ENCODE measurements around the gene PTPRM. TPM values are rescaled to one million over a fixed set of nuclear protein-coding genes. Genes with fewer than 3 reads are reported as not detected.

PTPRM gene
- total and polyA plus RNA-seq, 2 experiments from 2014 or later = 30.9 to 62.8 TPM

DNA sequence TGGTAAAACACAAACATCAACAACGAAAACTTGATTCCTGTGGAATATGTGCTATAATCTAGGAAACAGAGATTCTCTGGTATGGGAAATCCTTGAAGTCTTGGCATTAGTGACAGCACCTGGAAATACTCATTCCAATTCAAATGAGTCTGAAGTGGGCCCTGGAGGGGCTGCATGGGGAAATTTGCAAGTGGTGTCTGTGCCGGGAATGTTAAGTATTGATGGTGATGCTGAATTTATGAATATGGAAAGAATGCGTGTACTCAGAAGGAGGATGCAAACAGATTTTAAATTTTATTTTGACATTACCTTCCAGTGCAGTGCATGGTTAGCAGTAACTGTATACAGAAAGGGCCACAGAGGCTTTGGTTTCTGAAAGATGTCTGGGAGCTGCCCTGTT is 37.2 kb downstream of the PTPRM start:
- no peak overlapping the region for H2AFZ ChIP-seq
- H3F3A ChIP-seq (ENCODE audit: insufficient read depth) = peaks cover 17% of the 10 kb centered on the region
- H3K36me3 ChIP-seq (ENCODE audit: low read depth) = no peaks in the 10 kb centered on the region
- TF ChIP-seq EZH2 (IDR thresholded peaks at IDR 0.05; ENCODE audit: insufficient read depth, poor library complexity, severe bottlenecking) = no peak
- WGBS, 2 experiments (ENCODE audit: low coverage in 1 of 2, low lambda C conversion rate in 2 of 2, missing lambda C conversion rate in 2 of 2) = 96 to 99% methylated on average over 3 of the region's 3 CpGs
- no peak overlapping the region for H3K27ac ChIP-seq
- H3K9me3 ChIP-seq (ENCODE audit: low read depth) = no peaks in the 10 kb centered on the region
- peaks cover 26% of the 10 kb centered on the region for H3K4me1 ChIP-seq (ENCODE audit: insufficient read depth)
- no peaks in the 10 kb centered on the region for H3K9me2 ChIP-seq (ENCODE audit: insufficient read depth)
- H3K79me2 ChIP-seq (ENCODE audit: insufficient read depth) = peaks cover 75% of the 10 kb centered on the region
- H4K20me1 ChIP-seq (ENCODE audit: insufficient read depth) = no peaks in the 10 kb centered on the region
- DNase-seq = no peak
- H3K4me2 ChIP-seq (ENCODE audit: unreplicated experiment) = no peak overlapping the region
- no peaks in the 10 kb centered on the region for H3K27me3 ChIP-seq (replicated peaks; ENCODE audit: insufficient read depth)
- no peak overlapping the region for H3K4me3 ChIP-seq
- in situ Hi-C loops (cut with MboI) = no loop called here
- no peak overlapping the region for H3K9ac ChIP-seq

DNA sequence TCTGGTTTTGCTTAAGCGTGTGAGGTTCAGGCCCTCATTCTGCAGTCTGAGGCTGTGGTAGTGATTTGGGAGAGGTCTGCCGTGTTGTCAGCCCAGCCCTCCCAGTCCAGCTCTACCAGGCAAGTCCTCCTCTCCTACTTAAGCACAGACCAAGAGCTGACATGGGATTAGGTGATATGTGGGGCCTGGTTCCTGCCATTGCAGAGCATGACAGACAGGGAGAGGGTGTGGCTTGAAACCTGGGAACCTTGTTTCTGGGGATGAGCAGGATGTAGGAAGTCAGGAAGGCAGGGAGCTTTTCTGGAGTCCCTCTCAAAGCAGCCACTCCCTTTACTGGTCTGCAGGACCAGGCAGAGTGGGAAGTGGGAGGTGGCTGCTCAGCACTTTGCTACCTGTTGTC is 38.6 kb downstream of the PTPRM start:
- Histone ChIP-seq H3K9ac (no peak overlapping the region), H3K4me1 (ENCODE audit: insufficient read depth) (peaks cover 35% of the 10 kb centered on the region), H3K36me3 (ENCODE audit: low read depth) (no peaks in the 10 kb centered on the region), H3K9me3 (ENCODE audit: low read depth) (no peaks in the 10 kb centered on the region), H3K79me2 (ENCODE audit: insufficient read depth) (peaks cover 68% of the 10 kb centered on the region), H3K27ac (no peak overlapping the region), H2AFZ (no peak overlapping the region), H4K20me1 (ENCODE audit: insufficient read depth) (no peaks in the 10 kb centered on the region), H3K27me3 (replicated peaks; ENCODE audit: insufficient read depth) (no peaks in the 10 kb centered on the region), H3K4me3 (no peak overlapping the region), H3F3A (ENCODE audit: insufficient read depth) (peaks cover 29% of the 10 kb centered on the region), H3K9me2 (ENCODE audit: insufficient read depth) (no peaks in the 10 kb centered on the region), H3K4me2 (ENCODE audit: unreplicated experiment) (no peak overlapping the region)
- TF ChIP-seq EZH2 (IDR thresholded peaks at IDR 0.05; ENCODE audit: insufficient read depth, poor library complexity, severe bottlenecking) = no peak
- TF ChIP-seq EZH2phosphoT487 (IDR thresholded peaks at IDR 0.05; ENCODE audit: insufficient read depth, low read depth) = no peak
- DNase-seq = no peak
- in situ Hi-C loops (cut with MboI) = no loop called here
- WGBS, 2 experiments (ENCODE audit: low coverage in 1 of 2, low lambda C conversion rate in 2 of 2, missing lambda C conversion rate in 2 of 2) = 95 to 100% methylated on average over 2 of the region's 2 CpGs

DNA sequence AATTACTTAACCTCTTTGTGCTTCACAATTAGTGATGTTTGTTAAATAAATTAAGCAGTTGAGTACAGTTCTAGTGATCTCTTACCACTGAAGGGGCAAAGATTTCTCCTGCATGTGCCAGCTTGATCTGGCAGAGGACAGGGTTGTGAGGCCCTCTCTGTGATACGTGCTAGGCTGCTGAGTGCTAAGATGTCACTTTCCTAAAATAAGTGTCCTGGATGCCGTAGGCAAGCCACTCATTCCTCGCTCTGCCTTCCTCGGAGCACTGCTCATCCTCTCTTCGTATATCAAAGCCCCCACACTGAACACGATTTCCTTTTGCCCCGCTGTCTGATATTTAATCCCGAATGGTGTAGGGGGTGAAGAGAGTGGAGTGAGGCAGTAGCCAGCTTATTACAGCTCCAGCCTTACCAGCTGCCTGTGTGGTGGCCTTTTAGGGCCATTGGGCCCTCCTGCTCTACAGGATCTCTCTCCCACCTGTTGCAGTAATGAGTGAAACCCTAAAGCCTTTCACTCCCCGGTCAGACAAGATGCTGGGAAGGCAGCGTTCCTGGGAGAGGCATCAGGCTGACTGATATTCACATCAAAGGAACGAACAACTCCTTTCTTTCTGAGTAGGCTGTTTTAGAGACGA is 40.5 kb downstream of the PTPRM start:
- no peaks in the 10 kb centered on the region for H3K9me3 ChIP-seq (ENCODE audit: low read depth)
- in situ Hi-C loops (cut with MboI) = no loop called here
- no peak for TF ChIP-seq EZH2phosphoT487 (IDR thresholded peaks at IDR 0.05; ENCODE audit: insufficient read depth, low read depth)
- TF ChIP-seq EZH2 (IDR thresholded peaks at IDR 0.05; ENCODE audit: insufficient read depth, poor library complexity, severe bottlenecking) = no peak
- 0 out of 2 replicates have a peak overlapping the region, but pooled peaks have one; percentile 59 for H3K27ac ChIP-seq
- no peak overlapping the region for H3K9ac ChIP-seq
- no peaks in the 10 kb centered on the region for H3K27me3 ChIP-seq (replicated peaks; ENCODE audit: insufficient read depth)
- H2AFZ ChIP-seq = no peak overlapping the region
- H4K20me1 ChIP-seq (ENCODE audit: insufficient read depth) = no peaks in the 10 kb centered on the region
- peak overlapping the region; percentile 70 for H3K4me2 ChIP-seq (ENCODE audit: unreplicated experiment)
- DNase-seq = no peak
- H3K4me3 ChIP-seq = no peak overlapping the region
- WGBS, 2 experiments (ENCODE audit: low coverage in 1 of 2, low lambda C conversion rate in 2 of 2, missing lambda C conversion rate in 2 of 2) = 93% methylated on average over 12 of the region's 12 CpGs
- peaks cover 28% of the 10 kb centered on the region for H3K4me1 ChIP-seq (ENCODE audit: insufficient read depth)
- no peaks in the 10 kb centered on the region for H3K9me2 ChIP-seq (ENCODE audit: insufficient read depth)
- peaks cover 30% of the 10 kb centered on the region for H3F3A ChIP-seq (ENCODE audit: insufficient read depth)
- no peaks in the 10 kb centered on the region for H3K36me3 ChIP-seq (ENCODE audit: low read depth)
- peaks cover 69% of the 10 kb centered on the region for H3K79me2 ChIP-seq (ENCODE audit: insufficient read depth)

DNA sequence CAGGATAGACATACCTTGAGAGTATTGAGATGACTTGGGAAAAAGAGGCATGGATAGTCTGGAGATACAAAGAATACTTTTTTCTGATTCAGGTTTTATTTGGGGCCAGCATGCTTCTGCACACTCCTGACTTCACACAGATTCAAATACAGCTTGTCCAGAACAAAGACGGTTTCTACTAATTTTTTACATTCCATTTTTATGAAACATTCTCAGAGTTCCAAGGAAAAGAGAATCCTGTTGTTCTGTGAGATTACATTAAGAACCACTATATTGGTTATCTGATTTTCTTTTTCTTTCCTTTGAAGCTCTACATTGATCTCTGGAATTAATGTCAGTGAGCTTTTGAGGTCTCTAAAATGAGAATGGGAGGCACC is 41.0 kb downstream of the PTPRM start:
- Histone ChIP-seq H3K9me3 (ENCODE audit: low read depth) (no peaks in the 10 kb centered on the region), H3K4me2 (ENCODE audit: unreplicated experiment) (peak overlapping the region; percentile 70), H4K20me1 (ENCODE audit: insufficient read depth) (no peaks in the 10 kb centered on the region), H3K9ac (peak overlapping the region; percentile 36), H3K9me2 (ENCODE audit: insufficient read depth) (no peaks in the 10 kb centered on the region), H3K27ac (peak overlapping the region; percentile 59), H3K36me3 (ENCODE audit: low read depth) (no peaks in the 10 kb centered on the region), H2AFZ (no peak overlapping the region), H3K79me2 (ENCODE audit: insufficient read depth) (peaks cover 71% of the 10 kb centered on the region), H3F3A (ENCODE audit: insufficient read depth) (peaks cover 30% of the 10 kb centered on the region), H3K27me3 (replicated peaks; ENCODE audit: insufficient read depth) (no peaks in the 10 kb centered on the region), H3K4me1 (ENCODE audit: insufficient read depth) (peaks cover 28% of the 10 kb centered on the region), H3K4me3 (peak overlapping the region; percentile 34)
- no peak for TF ChIP-seq EZH2 (IDR thresholded peaks at IDR 0.05; ENCODE audit: insufficient read depth, poor library complexity, severe bottlenecking)
- no peak for TF ChIP-seq EZH2phosphoT487 (IDR thresholded peaks at IDR 0.05; ENCODE audit: insufficient read depth, low read depth)
- WGBS, 2 experiments (ENCODE audit: low coverage in 1 of 2, low lambda C conversion rate in 2 of 2, missing lambda C conversion rate in 2 of 2) = 3 to 5% methylated on average over 1 of the region's 1 CpG
- DNase-seq = peak; percentile 24
- in situ Hi-C loops (cut with MboI) = no loop called here
